SK-N-MC (cell line): Measurements from ENCODE around the gene HRH1.

Experiments used
- EZH2 ChIP-seq: fragments of 200-600 bp; sonication (generic); IDR thresholded peaks from one replicate; pipeline ENCODE4 v1.6.1; 2017; ENCODE audit warnings: antibody characterized with exemption
- FOXP2 ChIP-seq: optimal IDR thresholded peaks from 2 replicates; pipeline ENCODE3; 2011; ENCODE audit warnings: mild to moderate bottlenecking, moderate library complexity; ENCODE audit not compliant: insufficient read depth; ENCODE audit errors: extremely low read length, control extremely low read depth
- POLR2AphosphoS5 ChIP-seq: IDR thresholded peaks from 2 replicates; pipeline ENCODE4 v1.6.1; 2012; ENCODE audit warnings: mild to moderate bottlenecking, low read depth, low read length, borderline replicate concordance

GRCh38 chr3:11198495-11198894 is 44.2 kb downstream of the HRH1 start:
- TF ChIP-seq EZH2 (no peak), FOXP2 (no peak), POLR2AphosphoS5 (no peak)
